ENCODE data around the gene DNAL1. TPM values are rescaled to one million over a fixed set of nuclear protein-coding genes. Genes with fewer than 3 reads are reported as not detected.

DNAL1 gene
- total and polyA plus RNA-seq, 2 of the 13 experiments (the other 11 are each of a cell fraction or from before 2014, with no cell fraction given), result 1.4 to 13.3 TPM

DNA sequence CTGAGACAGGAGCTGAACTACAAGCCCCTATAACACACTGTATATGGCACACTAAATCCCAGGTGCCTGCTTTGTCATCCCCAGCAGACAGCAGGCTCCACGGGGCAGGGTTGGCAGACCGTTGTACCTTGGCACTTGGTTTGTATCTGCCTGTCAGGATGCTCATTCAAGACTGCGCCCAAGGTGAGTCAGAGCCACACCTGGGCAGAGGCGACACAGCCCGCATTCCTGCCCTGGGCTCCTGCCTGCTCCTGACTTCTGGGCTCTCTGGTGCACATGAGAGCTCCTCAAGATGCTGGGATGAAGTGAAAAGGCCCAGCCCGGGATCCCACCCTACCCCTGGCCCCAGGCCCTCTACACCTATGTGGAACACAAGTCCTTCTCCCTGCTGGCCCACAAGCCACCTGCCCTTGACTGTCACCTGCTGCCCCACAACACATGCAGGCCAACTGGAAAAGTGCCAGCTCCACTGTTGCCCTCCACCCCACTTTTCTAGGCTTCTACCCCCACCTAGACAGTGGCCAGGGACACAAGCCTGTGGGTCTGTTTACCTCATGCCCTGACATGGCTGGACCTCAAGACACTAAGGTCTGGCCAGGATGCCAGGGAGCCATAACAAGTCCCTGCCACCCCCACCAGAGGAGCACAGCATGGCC is 100.2 kb downstream of the DNAL1 start:
- Histone ChIP-seq H3K4me2 (ENCODE audit: low read depth, low read length) (no peak overlapping the region), H3K27ac (ENCODE audit: extremely low read length, insufficient read depth, low read length) (no peak overlapping the region), H3K36me3 (replicated peaks in 1 of 2; ENCODE audit: control insufficient read depth in 1 of 2, insufficient read depth in 2 of 2, low read length in 2 of 2) (peaks cover 0 to 9% of the 10 kb centered on the region in 2 experiments; a peak in 2 of 5 replicates), H3K4me3 (replicated peaks in 1 of 3; ENCODE audit: insufficient read depth in 1 of 3, low read depth in 2 of 3, low read length in 3 of 3) (no peak overlapping the region), H3K9ac (ENCODE audit: insufficient read depth, low read depth, low read length) (no peak overlapping the region), H2AFZ (ENCODE audit: low read length) (no peak overlapping the region), H3K4me1 (ENCODE audit: insufficient read depth, low read length) (peaks cover 97% of the 10 kb centered on the region), H3K9me3 (ENCODE audit: low read length) (no peaks in the 10 kb centered on the region), H3K79me2 (ENCODE audit: insufficient read depth, low read length) (peaks cover 98% of the 10 kb centered on the region), H4K20me1 (ENCODE audit: insufficient read depth, low read length) (peaks cover 89% of the 10 kb centered on the region), H3K27me3 (ENCODE audit: control insufficient read depth in 1 of 2, insufficient read depth in 2 of 2, low read length in 2 of 2) (no peaks in the 10 kb centered on the region)
- DNase-seq (ENCODE audit: low spot score) (no peak), ATAC-seq (no peak), FAIRE-seq (no peak)
- POLR2A ChIA-PET, result interaction anchor here (0.9 to 1.6 kb wide), 4 partner anchors 9 to 40 kb away, joined by 3 to 6 read pairs (median 4); a partner anchor contains a TSS
- in situ Hi-C loops (cut with HindIII; ENCODE audit: extremely low pct_ligation_motif_present, low pct_unique_long_range_greater_than_20kb), result loop anchor here (25.0 kb wide), 1 partner anchor 292 kb away; no protein-coding TSS in a partner anchor
- no TSS peak for BruUV-seq (replicated peaks)
- intact Hi-C loops (cut with micrococcal nuclease; ENCODE audit: unreplicated experiment), result no loop called here
- no peak for TF ChIP-seq ZNF12 (CRISPR knock-in tag; IDR thresholded peaks at IDR 0.05)
- no peak for TF ChIP-seq ZNF780A (CRISPR knock-in tag; IDR thresholded peaks at IDR 0.05)
- TF ChIP-seq, protein P1, sequence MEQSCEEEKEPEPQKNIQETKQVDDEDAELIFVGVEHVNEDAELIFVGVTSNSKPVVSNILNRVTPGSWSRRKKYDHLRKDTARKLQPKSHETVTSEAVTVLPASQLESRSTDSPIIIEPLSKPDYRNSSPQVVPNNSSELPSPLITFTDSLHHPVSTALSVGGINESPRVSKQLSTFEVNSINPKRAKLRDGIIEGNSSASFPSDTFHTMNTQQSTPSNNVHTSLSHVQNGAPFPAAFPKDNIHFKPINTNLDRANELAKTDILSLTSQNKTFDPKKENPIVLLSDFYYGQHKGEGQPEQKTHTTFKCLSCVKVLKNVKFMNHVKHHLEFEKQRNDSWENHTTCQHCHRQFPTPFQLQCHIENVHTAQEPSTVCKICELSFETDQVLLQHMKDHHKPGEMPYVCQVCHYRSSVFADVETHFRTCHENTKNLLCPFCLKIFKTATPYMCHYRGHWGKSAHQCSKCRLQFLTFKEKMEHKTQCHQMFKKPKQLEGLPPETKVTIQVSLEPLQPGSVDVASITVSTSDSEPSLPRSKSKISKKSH (CRISPR knock-in tag; IDR thresholded peaks at IDR 0.05; ENCODE audit: borderline replicate concordance), result 0 out of 2 replicates have a peak, but pooled peaks have one; percentile 21
- no peak for TF ChIP-seq NR2C2 (CRISPR knock-in tag; IDR thresholded peaks at IDR 0.05; ENCODE audit: borderline replicate concordance)
- TF ChIP-seq HNRNPL (IDR thresholded peaks at IDR 0.05; ENCODE audit: low read depth, low read length), result 0 out of 2 replicates have a peak, but pooled peaks have one; percentile 37
- no peak for TF ChIP-seq PTBP1 (IDR thresholded peaks at IDR 0.05; ENCODE audit: low read depth, low read length, poor library complexity, severe bottlenecking)
- TF ChIP-seq, protein P2, sequence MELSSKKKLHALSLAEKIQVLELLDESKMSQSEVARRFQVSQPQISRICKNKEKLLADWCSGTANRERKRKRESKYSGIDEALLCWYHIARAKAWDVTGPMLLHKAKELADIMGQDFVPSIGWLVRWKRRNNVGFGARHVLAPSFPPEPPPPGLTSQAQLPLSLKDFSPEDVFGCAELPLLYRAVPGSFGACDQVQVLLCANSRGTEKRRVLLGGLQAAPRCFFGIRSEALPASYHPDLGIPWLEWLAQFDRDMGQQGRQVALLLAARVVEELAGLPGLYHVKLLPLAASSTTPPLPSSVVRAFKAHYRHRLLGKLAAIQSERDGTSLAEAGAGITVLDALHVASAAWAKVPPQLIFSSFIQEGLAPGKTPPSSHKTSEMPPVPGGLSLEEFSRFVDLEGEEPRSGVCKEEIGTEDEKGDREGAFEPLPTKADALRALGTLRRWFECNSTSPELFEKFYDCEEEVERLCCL (CRISPR knock-in tag; IDR thresholded peaks at IDR 0.05; ENCODE audit: borderline replicate concordance), result no peak
- TF ChIP-seq SMAD1 (CRISPR knock-in tag; IDR thresholded peaks at IDR 0.05; ENCODE audit: borderline replicate concordance, low read depth), result no peak
- no peak for TF ChIP-seq ARNT (IDR thresholded peaks at IDR 0.05)
- TF ChIP-seq, protein P3, sequence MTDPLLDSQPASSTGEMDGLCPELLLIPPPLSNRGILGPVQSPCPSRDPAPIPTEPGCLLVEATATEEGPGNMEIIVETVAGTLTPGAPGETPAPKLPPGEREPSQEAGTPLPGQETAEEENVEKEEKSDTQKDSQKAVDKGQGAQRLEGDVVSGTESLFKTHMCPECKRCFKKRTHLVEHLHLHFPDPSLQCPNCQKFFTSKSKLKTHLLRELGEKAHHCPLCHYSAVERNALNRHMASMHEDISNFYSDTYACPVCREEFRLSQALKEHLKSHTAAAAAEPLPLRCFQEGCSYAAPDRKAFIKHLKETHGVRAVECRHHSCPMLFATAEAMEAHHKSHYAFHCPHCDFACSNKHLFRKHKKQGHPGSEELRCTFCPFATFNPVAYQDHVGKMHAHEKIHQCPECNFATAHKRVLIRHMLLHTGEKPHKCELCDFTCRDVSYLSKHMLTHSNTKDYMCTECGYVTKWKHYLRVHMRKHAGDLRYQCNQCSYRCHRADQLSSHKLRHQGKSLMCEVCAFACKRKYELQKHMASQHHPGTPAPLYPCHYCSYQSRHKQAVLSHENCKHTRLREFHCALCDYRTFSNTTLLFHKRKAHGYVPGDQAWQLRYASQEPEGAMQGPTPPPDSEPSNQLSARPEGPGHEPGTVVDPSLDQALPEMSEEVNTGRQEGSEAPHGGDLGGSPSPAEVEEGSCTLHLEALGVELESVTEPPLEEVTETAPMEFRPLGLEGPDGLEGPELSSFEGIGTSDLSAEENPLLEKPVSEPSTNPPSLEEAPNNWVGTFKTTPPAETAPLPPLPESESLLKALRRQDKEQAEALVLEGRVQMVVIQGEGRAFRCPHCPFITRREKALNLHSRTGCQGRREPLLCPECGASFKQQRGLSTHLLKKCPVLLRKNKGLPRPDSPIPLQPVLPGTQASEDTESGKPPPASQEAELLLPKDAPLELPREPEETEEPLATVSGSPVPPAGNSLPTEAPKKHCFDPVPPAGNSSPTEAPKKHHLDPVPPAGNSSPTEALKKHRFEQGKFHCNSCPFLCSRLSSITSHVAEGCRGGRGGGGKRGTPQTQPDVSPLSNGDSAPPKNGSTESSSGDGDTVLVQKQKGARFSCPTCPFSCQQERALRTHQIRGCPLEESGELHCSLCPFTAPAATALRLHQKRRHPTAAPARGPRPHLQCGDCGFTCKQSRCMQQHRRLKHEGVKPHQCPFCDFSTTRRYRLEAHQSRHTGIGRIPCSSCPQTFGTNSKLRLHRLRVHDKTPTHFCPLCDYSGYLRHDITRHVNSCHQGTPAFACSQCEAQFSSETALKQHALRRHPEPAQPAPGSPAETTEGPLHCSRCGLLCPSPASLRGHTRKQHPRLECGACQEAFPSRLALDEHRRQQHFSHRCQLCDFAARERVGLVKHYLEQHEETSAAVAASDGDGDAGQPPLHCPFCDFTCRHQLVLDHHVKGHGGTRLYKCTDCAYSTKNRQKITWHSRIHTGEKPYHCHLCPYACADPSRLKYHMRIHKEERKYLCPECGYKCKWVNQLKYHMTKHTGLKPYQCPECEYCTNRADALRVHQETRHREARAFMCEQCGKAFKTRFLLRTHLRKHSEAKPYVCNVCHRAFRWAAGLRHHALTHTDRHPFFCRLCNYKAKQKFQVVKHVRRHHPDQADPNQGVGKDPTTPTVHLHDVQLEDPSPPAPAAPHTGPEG (CRISPR knock-in tag; IDR thresholded peaks at IDR 0.05), result no peak
- TF ChIP-seq ZNF274 (CRISPR knock-in tag; IDR thresholded peaks at IDR 0.05), result no peak
- no CpG with 5 or more reads among the region's 6 CpGs for WGBS (ENCODE audit: low lambda C conversion rate)
- CTCF ChIA-PET (ENCODE audit: low intra/inter-chr PET ratio, low total read pairs), result no interaction called here

Measured in HepG2 (cell line).